K562 (cell line): ENCODE measurements around the gene PTPRR. TPM values are rescaled to one million over a fixed set of nuclear protein-coding genes. Genes with fewer than 3 reads are reported as not detected.

Experiments
- CBX3 ChIP-seq, 2 experiments: IDR thresholded peaks; 1 replicate in 1 of 2; 2 replicates in 1 of 2; pipeline ENCODE4 v1.6.1; 2012; ENCODE audit warnings: inconsistent platforms in 2 of 2, low read length in 2 of 2, borderline replicate concordance in 1 of 2, control low read depth in 1 of 2
- DNMT1 ChIP-seq: fragments of 450-650 bp; IDR thresholded peaks from 2 replicates; pipeline ENCODE4 v1.6.1; 2016; ENCODE audit warnings: antibody characterized with exemption, mild to moderate bottlenecking
- FOXK2 ChIP-seq, 2 experiments: fragments of 450-650 bp; IDR thresholded peaks in 1 of 2; conservative IDR thresholded peaks in 1 of 2; 2 replicates each; pipeline ENCODE4 v1.6.1; 2016; ENCODE audit warnings: low read depth in 2 of 2, mild to moderate bottlenecking in 1 of 2
- FOXP4 ChIP-seq: sonication (generic); formaldehyde crosslinking; IDR thresholded peaks from 2 replicates; pipeline ENCODE4 v1.8.0; 2022; ENCODE audit warnings: mild to moderate bottlenecking, missing genetic modification reagents, borderline replicate concordance
- MAFK ChIP-seq: IDR thresholded peaks from 2 replicates; pipeline ENCODE4 v1.6.1; 2011; ENCODE audit warnings: low read length, improper control_type of control experiment
- MCM2 ChIP-seq: fragments of 450-650 bp; IDR thresholded peaks from 2 replicates; pipeline ENCODE4 v1.6.1; 2017; ENCODE audit warnings: low read depth, mild to moderate bottlenecking
- MECOM ChIP-seq: fragments of 250-450 bp; sonication (Bioruptor Pico); IDR thresholded peaks from 2 replicates; pipeline ENCODE4 v1.8.0; 2022; ENCODE audit warnings: inconsistent platforms
- MTA2 ChIP-seq: fragments of 450-650 bp; IDR thresholded peaks from 2 replicates; pipeline ENCODE4 v1.6.1; 2016; ENCODE audit warnings: low read depth
- NCOR1 ChIP-seq: fragments of 450-650 bp; IDR thresholded peaks from 2 replicates; pipeline ENCODE4 v1.6.1; 2016; ENCODE audit warnings: mild to moderate bottlenecking, moderate library complexity
- NELFE ChIP-seq: IDR thresholded peaks from 2 replicates; pipeline ENCODE4 v1.6.1; 2011; ENCODE audit warnings: mild to moderate bottlenecking; ENCODE audit not compliant: insufficient read depth, insufficient read length
- NFE2 ChIP-seq: IDR thresholded peaks from 2 replicates; pipeline ENCODE4 v1.6.1; 2014; ENCODE audit warnings: antibody characterized with exemption, low read depth
- PTRF ChIP-seq: fragments of 450-650 bp; IDR thresholded peaks from 2 replicates; pipeline ENCODE4 v1.6.1; 2016; ENCODE audit warnings: mild to moderate bottlenecking, missing genetic modification characterization, missing compliant biosample characterization
- RBM25 ChIP-seq: fragments of 200-400 bp; formaldehyde crosslinking; IDR thresholded peaks from 2 replicates; pipeline ENCODE4 v1.6.1; 2018; ENCODE audit warnings: low read length, low read depth, moderate library complexity; ENCODE audit not compliant: severe bottlenecking
- RUNX1 ChIP-seq: sonication (generic); IDR thresholded peaks from 2 replicates; pipeline ENCODE4 v1.6.1; 2016; ENCODE audit warnings: antibody characterized with exemption, low read depth
- USF1 ChIP-seq: sonication (generic); formaldehyde crosslinking; IDR thresholded peaks from 2 replicates; pipeline ENCODE4 v1.9.0; 2022; ENCODE audit warnings: mild to moderate bottlenecking, missing genetic modification reagents
- ZKSCAN3 ChIP-seq: fragments of 250-450 bp; sonication (Bioruptor Pico); IDR thresholded peaks from 2 replicates; pipeline ENCODE4 v1.4.0; 2020
- ZNF12 ChIP-seq: sonication (generic); formaldehyde crosslinking; IDR thresholded peaks from 2 replicates; pipeline ENCODE4 v1.4.0; 2020; ENCODE audit warnings: mild to moderate bottlenecking, missing genetic modification reagents
- ZNF263 ChIP-seq: sonication (generic); formaldehyde crosslinking; IDR thresholded peaks from 2 replicates; pipeline ENCODE4 v1.8.0; 2022; ENCODE audit warnings: mild to moderate bottlenecking, missing genetic modification reagents, borderline replicate concordance
- ZNF431 ChIP-seq: sonication (generic); formaldehyde crosslinking; IDR thresholded peaks from 2 replicates; pipeline ENCODE4 v1.8.0; 2022; ENCODE audit warnings: mild to moderate bottlenecking, missing genetic modification reagents
- ZNF740 ChIP-seq, 3 experiments: fragments of 200-800 bp in 1 of 3; sonication (Bioruptor generic) in 1 of 3; sonication (generic) in 1 of 3; formaldehyde crosslinking in 1 of 3; IDR thresholded peaks; 2 replicates each; pipeline versions ENCODE4 v1.6.1 to v1.8.0; 2016 to 2022; ENCODE audit warnings: mild to moderate bottlenecking in 2 of 3, missing compliant biosample characterization in 2 of 3, missing genetic modification characterization in 2 of 3, missing genetic modification reagents in 1 of 3
- polyA plus RNA-seq, 8 experiments: library from polyadenylated mRNA; depleted of rRNA in 4 of 8; stranded (reverse) in 5 of 8; unstranded in 3 of 8; fragments of >200 nt; fragmentation: Nextera tagmentation in 2 of 8; fragmentation: Illumina TruSeq in 1 of 8; extraction: Ambion mirVana in 2 of 8; extraction: Trizol in 1 of 8; gene quantifications; 2 replicates each; pipeline versions ENCODE4 v1.2.1 to v1.2.3, GENCODE V29; 2011 to 2014; ENCODE audit warnings: inconsistent platforms in 1 of 8, missing spikeins in 1 of 8
- total RNA-seq, 7 experiments: library from RNA; depleted of rRNA in 6 of 7; stranded (reverse); fragments of >200 nt in 6 of 7; fragmentation: Illumina TruSeq in 2 of 7; extraction: Trizol in 2 of 7; gene quantifications; 2 replicates each; pipeline versions ENCODE4 v1.2.1 to v1.2.3, GENCODE V29; 2011 to 2021; ENCODE audit warnings: low replicate concordance in 1 of 7
- TF ChIP-seq, protein P1 (sequence below): sonication (generic); formaldehyde crosslinking; IDR thresholded peaks from 2 replicates; pipeline ENCODE4 v1.4.0; 2020; ENCODE audit warnings: mild to moderate bottlenecking, missing genetic modification reagents
- TF ChIP-seq, protein P2 (sequence below): sonication (generic); formaldehyde crosslinking; IDR thresholded peaks from 2 replicates; pipeline ENCODE4 v1.8.1; 2022; ENCODE audit warnings: missing genetic modification reagents

The PTPRR gene
- total and polyA plus RNA-seq, 9 of the 15 experiments (the other 6 are each of a cell fraction or from before 2014, with no cell fraction given): 6.6 to 41.7 (median 12.3) TPM

DNA sequence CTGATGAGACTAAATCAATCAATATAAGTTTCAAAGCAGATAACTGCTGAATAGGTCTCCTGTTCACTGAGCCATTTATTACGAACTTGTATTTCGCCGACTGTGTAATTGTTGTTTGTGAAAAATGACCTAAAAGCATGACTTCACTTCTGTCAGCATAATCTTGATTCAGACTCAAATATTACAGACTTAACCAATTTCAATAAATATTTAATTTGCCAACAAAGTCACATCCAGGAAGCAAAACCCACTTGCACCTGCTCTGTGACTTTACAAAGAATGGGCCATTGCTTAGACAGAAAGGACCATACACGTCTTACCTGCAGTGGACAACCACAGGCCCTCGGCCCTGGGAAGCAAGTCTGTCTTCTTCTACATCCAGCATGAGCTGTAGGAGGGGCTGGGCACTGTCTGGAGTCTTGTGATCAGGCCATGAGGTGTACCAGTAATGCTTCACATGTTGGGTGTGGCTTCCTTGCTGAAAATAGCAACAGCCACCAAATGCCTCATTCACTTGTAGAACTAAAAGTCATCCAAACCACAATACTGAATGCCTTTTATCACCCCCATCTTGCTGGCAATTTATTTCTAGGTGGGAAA, 259.8 kb downstream of the PTPRR start (continued):
- TF ChIP-seq RBM25: no peak
- TF ChIP-seq NCOR1: peak; percentile 63
- peak; percentile 58; the same call in 1 of the 2 replicates for TF ChIP-seq USF1 (CRISPR knock-in tag)
- no peak for TF ChIP-seq ZKSCAN3 (CRISPR knock-in tag)
- no peak; the same call in 1 of the 2 replicates for TF ChIP-seq MTA2
- TF ChIP-seq FOXP4 (CRISPR knock-in tag): no peak
- no peak for TF ChIP-seq RUNX1
- peak in 1 of 2 experiments; percentile 55; a peak in 1 of 3 replicates for TF ChIP-seq CBX3 (IDR thresholded peaks at IDR 0.05; ENCODE audit: borderline replicate concordance in 1 of 2, low read length in 2 of 2)
- no peak for TF ChIP-seq DNMT1
- TF ChIP-seq, protein P1, sequence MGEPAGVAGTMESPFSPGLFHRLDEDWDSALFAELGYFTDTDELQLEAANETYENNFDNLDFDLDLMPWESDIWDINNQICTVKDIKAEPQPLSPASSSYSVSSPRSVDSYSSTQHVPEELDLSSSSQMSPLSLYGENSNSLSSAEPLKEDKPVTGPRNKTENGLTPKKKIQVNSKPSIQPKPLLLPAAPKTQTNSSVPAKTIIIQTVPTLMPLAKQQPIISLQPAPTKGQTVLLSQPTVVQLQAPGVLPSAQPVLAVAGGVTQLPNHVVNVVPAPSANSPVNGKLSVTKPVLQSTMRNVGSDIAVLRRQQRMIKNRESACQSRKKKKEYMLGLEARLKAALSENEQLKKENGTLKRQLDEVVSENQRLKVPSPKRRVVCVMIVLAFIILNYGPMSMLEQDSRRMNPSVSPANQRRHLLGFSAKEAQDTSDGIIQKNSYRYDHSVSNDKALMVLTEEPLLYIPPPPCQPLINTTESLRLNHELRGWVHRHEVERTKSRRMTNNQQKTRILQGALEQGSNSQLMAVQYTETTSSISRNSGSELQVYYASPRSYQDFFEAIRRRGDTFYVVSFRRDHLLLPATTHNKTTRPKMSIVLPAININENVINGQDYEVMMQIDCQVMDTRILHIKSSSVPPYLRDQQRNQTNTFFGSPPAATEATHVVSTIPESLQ: no peak
- no peak for TF ChIP-seq PTRF (tag)
- TF ChIP-seq ZNF431: no peak
- TF ChIP-seq ZNF740 (CRISPR knock-in tag; IDR thresholded peaks at IDR 0.05): no peak
- TF ChIP-seq ZNF740 (tag; IDR thresholded peaks at IDR 0.05): peak in 1 of 2 experiments; percentile 27; a peak in 1 of 4 replicates
- TF ChIP-seq MECOM (CRISPR knock-in tag): peak; percentile 74
- TF ChIP-seq MCM2: no peak
- no peak for TF ChIP-seq ZNF12
- TF ChIP-seq, protein P2, sequence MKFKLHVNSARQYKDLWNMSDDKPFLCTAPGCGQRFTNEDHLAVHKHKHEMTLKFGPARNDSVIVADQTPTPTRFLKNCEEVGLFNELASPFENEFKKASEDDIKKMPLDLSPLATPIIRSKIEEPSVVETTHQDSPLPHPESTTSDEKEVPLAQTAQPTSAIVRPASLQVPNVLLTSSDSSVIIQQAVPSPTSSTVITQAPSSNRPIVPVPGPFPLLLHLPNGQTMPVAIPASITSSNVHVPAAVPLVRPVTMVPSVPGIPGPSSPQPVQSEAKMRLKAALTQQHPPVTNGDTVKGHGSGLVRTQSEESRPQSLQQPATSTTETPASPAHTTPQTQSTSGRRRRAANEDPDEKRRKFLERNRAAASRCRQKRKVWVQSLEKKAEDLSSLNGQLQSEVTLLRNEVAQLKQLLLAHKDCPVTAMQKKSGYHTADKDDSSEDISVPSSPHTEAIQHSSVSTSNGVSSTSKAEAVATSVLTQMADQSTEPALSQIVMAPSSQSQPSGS (CRISPR knock-in tag): no peak
- TF ChIP-seq FOXK2 (conservative IDR thresholded peaks at IDR 0.05 in 1 of 2, IDR thresholded peaks at IDR 0.05 in 1 of 2; ENCODE audit: low read depth in 2 of 2): peak; percentile 91 to 96
- peak; percentile 82 for TF ChIP-seq NFE2
- no peak for TF ChIP-seq MAFK
- no peak for TF ChIP-seq ZNF263 (CRISPR knock-in tag)
- no peak for TF ChIP-seq NELFE
